Osteocyte (in vitro differentiated cells): ENCODE measurements around the gene MSTN. TPM values are rescaled to one million over a fixed set of nuclear protein-coding genes. Genes with fewer than 3 reads are reported as not detected.

Experiments used
- DNase-seq: peaks from one replicate; pipeline ENCODE4 v3.0.0; 2021; ENCODE audit warnings: mixed read lengths; ENCODE audit not compliant: unreplicated experiment; ENCODE audit errors: extremely low spot score
- H3K27ac Mint-ChIP-seq: one replicate; pipeline ENCODE4 v1.8.0; 2021; ENCODE audit warnings: mild to moderate bottlenecking, mixed read lengths; ENCODE audit not compliant: unreplicated experiment
- H3K27me3 Mint-ChIP-seq: one replicate; pipeline ENCODE4 v1.8.0; 2021; ENCODE audit warnings: mixed read lengths; ENCODE audit not compliant: unreplicated experiment
- H3K36me3 Mint-ChIP-seq: one replicate; pipeline ENCODE4 v1.8.0; 2021; ENCODE audit warnings: mixed read lengths; ENCODE audit not compliant: unreplicated experiment
- H3K4me1 Mint-ChIP-seq: one replicate; pipeline ENCODE4 v1.8.0; 2021; ENCODE audit warnings: mixed read lengths; ENCODE audit not compliant: unreplicated experiment
- H3K4me3 Mint-ChIP-seq: one replicate; pipeline ENCODE4 v1.8.0; 2021; ENCODE audit warnings: mild to moderate bottlenecking, moderate library complexity, mixed read lengths; ENCODE audit not compliant: unreplicated experiment
- H3K9me3 Mint-ChIP-seq: one replicate; pipeline ENCODE4 v1.8.0; 2021; ENCODE audit warnings: mixed read lengths; ENCODE audit not compliant: unreplicated experiment
- total RNA-seq: library from RNA; stranded (reverse); gene quantifications from 2 replicates; pipeline ENCODE4 v1.2.1, GENCODE V29; 2021
- TF ChIP-seq, protein P1 (sequence below): fragments of 200-600 bp; sonication (generic); IDR thresholded peaks from 2 replicates; pipeline ENCODE4 v1.5.0; 2021; ENCODE audit warnings: antibody characterized with exemption, mild to moderate bottlenecking, moderate library complexity

The MSTN gene
- total RNA-seq, 1 donor from 2014 or later, result 0.89 TPM

DNA sequence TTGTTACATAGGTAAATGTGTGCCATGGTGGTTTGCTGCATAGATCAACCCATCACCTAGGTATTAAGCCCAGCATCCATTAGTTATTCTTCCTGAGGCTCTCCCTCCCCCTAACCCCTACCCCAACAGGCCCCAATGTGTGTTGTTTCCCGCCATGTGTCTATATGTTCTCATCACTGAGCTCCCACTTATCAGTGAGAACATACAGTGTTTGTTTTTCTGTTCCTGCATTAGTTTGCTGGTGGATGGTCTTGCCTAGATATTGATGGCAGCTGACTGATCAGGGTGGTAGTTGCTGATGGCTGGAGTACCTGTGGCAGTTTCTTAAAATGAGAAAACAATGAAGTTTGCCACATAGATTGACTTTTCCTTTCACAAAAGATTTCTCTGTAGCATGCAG lies 34.6 kb upstream of the MSTN start:
- H3K4me1 Mint-ChIP-seq, result no peaks in the 10 kb centered on the region
- TF ChIP-seq, protein P1, sequence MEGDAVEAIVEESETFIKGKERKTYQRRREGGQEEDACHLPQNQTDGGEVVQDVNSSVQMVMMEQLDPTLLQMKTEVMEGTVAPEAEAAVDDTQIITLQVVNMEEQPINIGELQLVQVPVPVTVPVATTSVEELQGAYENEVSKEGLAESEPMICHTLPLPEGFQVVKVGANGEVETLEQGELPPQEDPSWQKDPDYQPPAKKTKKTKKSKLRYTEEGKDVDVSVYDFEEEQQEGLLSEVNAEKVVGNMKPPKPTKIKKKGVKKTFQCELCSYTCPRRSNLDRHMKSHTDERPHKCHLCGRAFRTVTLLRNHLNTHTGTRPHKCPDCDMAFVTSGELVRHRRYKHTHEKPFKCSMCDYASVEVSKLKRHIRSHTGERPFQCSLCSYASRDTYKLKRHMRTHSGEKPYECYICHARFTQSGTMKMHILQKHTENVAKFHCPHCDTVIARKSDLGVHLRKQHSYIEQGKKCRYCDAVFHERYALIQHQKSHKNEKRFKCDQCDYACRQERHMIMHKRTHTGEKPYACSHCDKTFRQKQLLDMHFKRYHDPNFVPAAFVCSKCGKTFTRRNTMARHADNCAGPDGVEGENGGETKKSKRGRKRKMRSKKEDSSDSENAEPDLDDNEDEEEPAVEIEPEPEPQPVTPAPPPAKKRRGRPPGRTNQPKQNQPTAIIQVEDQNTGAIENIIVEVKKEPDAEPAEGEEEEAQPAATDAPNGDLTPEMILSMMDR, result no peak
- peaks cover 9% of the 10 kb centered on the region for H3K36me3 Mint-ChIP-seq
- H3K27me3 Mint-ChIP-seq, result no peaks in the 10 kb centered on the region
- no peak overlapping the region for H3K27ac Mint-ChIP-seq
- DNase-seq, result no peak
- peaks cover 12% of the 10 kb centered on the region for H3K9me3 Mint-ChIP-seq
- H3K4me3 Mint-ChIP-seq, result no peak overlapping the region

DNA sequence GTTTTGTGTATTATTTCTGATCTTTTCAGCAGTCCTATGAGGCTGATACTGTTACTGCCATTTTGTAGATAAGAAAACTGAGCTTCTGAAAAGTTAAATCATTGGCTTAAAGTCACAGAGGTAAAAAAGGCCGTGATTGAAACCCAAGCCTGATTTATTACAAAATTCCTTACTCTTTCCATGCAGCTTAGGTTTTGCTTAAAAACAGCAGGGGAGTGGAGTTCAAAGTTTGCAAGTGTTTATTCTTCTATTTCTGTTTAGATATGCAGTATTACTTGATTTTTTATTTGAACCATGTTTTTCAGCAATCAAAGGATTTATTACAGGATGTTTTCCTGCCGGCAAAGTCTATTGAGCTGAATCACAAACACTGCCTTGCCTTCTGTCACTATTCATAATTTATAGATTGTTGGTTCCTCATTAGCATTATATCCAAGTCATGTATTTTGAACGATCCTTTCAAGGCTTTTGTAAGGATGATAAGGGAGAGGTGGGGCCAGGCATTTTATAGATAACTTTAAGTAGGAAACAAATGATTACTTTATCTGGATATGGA lies 31.9 kb upstream of the MSTN start:
- H3K4me3 Mint-ChIP-seq, result no peak overlapping the region
- H3K27ac Mint-ChIP-seq, result no peak overlapping the region
- H3K27me3 Mint-ChIP-seq, result no peaks in the 10 kb centered on the region
- H3K36me3 Mint-ChIP-seq, result peaks cover 2% of the 10 kb centered on the region
- TF ChIP-seq, protein P1, result no peak
- peaks cover 7% of the 10 kb centered on the region for H3K9me3 Mint-ChIP-seq
- H3K4me1 Mint-ChIP-seq, result no peaks in the 10 kb centered on the region
- no peak for DNase-seq

DNA sequence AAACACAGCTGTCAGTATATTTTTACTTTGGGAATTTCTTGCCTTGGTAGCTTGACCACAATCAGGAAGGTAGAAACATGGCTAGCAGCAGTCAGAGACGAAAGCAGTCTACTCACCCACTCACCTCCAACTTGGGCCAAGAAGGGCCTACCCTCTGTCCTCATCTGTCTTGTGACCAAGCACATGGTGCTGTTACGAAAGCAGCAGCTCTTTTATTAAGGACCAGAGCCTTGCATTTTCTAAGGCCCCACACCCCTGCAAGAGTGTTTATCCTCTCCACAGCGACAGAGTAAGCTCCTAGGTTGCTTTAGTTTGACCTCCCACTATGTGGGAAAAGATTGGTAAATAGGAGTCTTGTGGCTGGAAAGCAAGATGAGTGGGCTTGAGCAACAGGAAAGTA lies 31.3 kb upstream of the MSTN start:
- no peak overlapping the region for H3K27ac Mint-ChIP-seq
- H3K4me1 Mint-ChIP-seq, result no peaks in the 10 kb centered on the region
- H3K4me3 Mint-ChIP-seq, result no peak overlapping the region
- TF ChIP-seq, protein P1, result no peak
- H3K27me3 Mint-ChIP-seq, result no peaks in the 10 kb centered on the region
- H3K9me3 Mint-ChIP-seq, result peaks cover 3% of the 10 kb centered on the region
- DNase-seq, result no peak
- peaks cover 1% of the 10 kb centered on the region for H3K36me3 Mint-ChIP-seq

DNA sequence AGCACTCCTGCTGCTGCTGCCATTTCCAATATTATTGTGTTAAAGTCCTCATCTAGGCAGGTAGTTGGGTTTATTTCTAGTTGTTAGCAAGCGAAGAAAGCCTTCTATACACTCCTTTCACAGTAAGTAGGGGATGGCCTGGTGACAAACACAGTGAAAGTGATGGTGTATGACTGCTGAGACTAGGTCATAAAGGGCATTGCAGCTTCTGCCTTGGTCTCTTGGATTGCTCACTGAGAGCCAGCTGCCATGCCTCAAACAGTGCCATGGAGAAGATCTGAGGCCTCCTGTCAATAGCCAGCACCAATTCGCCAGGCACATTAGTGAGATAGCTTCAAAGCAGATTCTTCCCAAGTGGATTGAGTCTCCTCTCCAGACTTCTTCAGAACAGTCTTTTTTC lies 27.6 kb upstream of the MSTN start:
- TF ChIP-seq, protein P1, result no peak
- no peak for DNase-seq
- H3K27ac Mint-ChIP-seq, result no peak overlapping the region
- H3K36me3 Mint-ChIP-seq, result no peaks in the 10 kb centered on the region
- no peaks in the 10 kb centered on the region for H3K27me3 Mint-ChIP-seq
- H3K4me3 Mint-ChIP-seq, result no peak overlapping the region
- H3K4me1 Mint-ChIP-seq, result no peaks in the 10 kb centered on the region
- no peaks in the 10 kb centered on the region for H3K9me3 Mint-ChIP-seq

DNA sequence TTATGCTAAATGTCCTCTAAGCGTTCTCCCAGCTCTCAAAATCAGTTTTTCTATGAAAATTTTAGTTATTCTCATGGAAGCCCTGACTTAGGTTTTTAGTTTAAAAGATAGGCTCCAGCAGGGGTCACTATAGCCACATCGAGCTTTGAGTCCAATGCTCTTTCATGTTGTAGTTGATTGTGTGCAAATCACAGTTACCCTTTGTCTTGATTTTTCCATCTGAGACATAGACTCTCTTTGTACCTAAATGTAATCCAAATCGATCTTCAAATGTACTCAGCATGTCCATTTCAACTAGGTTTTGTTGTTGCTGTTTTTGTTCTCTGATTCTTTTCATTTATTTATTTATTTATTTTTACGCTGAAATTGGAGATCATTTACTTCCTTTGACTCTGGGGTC lies 26.4 kb upstream of the MSTN start:
- no peaks in the 10 kb centered on the region for H3K4me1 Mint-ChIP-seq

More for the DNA sequence above, 26.4 kb upstream of the MSTN start:
- Mint-ChIP-seq H3K9me3 (no peaks in the 10 kb centered on the region), H3K27me3 (no peaks in the 10 kb centered on the region), H3K36me3 (no peaks in the 10 kb centered on the region), H3K27ac (no peak overlapping the region), H3K4me3 (no peak overlapping the region)
- no peak for DNase-seq
- TF ChIP-seq, protein P1, result peak; percentile 90
